GM04503 (cell line): ENCODE data around the gene PCP4L1.
"Not testable (repeated sequence)": the region's sequence is repeated elsewhere in the genome, so short reads cannot be mapped to it uniquely, and the experiment has no call there.

Experiments used
- DNase-seq: peaks from one replicate; pipeline ENCODE4 v3.0.0-alpha.2; 2012; ENCODE audit warnings: low read depth

The PCP4L1 gene

DNA sequence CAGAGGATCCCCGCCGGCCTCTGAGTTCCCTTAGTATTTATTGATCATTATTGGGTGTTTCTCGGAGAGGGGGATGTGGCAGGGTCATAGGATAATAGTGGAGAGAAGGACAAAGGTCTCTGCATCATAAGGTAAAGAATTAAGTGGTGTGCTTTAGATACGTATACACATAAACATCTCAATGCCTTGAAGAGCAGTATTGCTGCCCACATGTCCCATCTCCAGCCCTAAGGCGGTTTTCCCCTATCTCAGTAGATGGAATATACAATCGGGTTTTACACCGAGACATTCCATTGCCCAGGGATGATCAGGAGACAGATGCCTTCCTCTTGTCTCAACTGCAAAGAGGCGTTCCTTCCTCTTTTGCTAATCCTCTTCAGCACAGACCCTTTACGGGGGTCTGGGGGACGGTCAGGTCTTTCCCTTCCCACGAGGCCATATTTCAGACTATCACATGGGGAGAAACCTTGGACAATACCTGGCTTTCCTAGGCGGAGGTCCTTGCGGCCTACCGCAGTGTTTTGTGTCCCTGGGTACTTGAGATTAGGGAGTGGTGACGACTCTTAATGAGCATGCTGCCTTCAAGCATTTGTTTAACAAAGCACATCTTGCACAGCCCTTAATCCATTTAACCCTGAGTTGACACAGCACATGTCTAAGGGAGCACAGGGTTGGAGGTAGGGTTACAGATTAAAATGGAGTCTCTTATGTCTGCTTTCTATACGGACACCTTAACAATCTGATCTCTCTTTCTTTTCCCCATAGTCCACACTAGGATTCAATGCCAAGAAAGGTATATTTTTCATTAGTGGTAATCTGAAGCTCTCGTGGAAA, 57.5 kb downstream of the PCP4L1 start:
- not testable (repeated sequence) for DNase-seq

DNA sequence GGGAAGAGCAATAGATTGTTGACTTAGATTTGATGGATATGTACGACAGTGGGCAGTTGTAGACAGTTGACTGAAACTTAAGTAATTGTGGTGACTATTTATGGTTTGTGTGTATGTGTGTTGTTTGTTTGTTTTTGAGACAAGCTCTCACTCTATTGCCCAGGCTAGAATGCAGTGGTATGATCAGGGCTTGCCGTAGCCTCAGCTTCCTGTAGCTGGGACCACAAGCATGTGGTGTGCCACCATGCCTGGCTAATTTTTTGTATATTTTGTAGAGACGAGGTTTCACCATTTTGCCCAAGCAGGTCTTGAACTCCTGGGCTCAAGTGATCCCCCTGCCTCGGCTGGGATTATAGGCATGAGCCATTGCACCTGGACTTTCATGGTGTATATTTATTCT, 65.5 kb downstream of the PCP4L1 start:
- no peak for DNase-seq

GRCh38 chr1:161330346-161330745, 71.8 kb downstream of the PCP4L1 start:
- DNase-seq = no peak

- no peak for DNase-seq
These were observed 74.6 kb downstream of the PCP4L1 start for GRCh38 chr1:161333166-161333565.
